Neural cell (in vitro differentiated cells): Measurements from ENCODE around the gene DISP1. TPM values are rescaled to one million over a fixed set of nuclear protein-coding genes. Genes with fewer than 3 reads are reported as not detected.

Experiments
- H2AFZ ChIP-seq: fragments of 200-600, 300-800 bp; sonication (generic), shearing (Covaris generic); 2 replicates; pipeline ENCODE4 v1.6.0; 2014; ENCODE audit warnings: low read depth, mild to moderate bottlenecking, antibody characterized with exemption, low read length, moderate library complexity
- H3F3A ChIP-seq: fragments of 200-600 bp; shearing (Covaris generic); 2 replicates; pipeline ENCODE4 v1.6.1; 2016; ENCODE audit warnings: mild to moderate bottlenecking, moderate library complexity, mixed read lengths, antibody characterized with exemption, low read length; ENCODE audit not compliant: insufficient read depth, poor library complexity, severe bottlenecking
- H3K27ac ChIP-seq: fragments of 200-600, 300-800 bp; sonication (generic), shearing (Covaris generic); 2 replicates; pipeline ENCODE4 v1.5.1; 2014; ENCODE audit warnings: mild to moderate bottlenecking, low read length, moderate library complexity
- H3K27me3 ChIP-seq: fragments of 300-800, 200-600 bp; sonication (generic), shearing (Covaris generic); 2 replicates; pipeline ENCODE4 v1.6.0; 2014; ENCODE audit warnings: mild to moderate bottlenecking, low read depth, low read length, moderate library complexity; ENCODE audit not compliant: insufficient read depth
- H3K36me3 ChIP-seq: fragments of 300-800, 200-600 bp; sonication (generic), shearing (Covaris generic); 2 replicates; pipeline ENCODE4 v1.5.1; 2014; ENCODE audit warnings: mild to moderate bottlenecking, antibody characterized with exemption, low read length, moderate library complexity; ENCODE audit not compliant: insufficient read depth
- H3K4me2 ChIP-seq: fragments of 300-800, 200-600 bp; sonication (generic), shearing (Covaris generic); 2 replicates; pipeline ENCODE4 v1.6.0; 2014; ENCODE audit warnings: mild to moderate bottlenecking, low read length
- H3K4me3 ChIP-seq: fragments of 300-800, 200-600 bp; sonication (generic), shearing (Covaris generic); 2 replicates; pipeline ENCODE4 v1.5.1; 2014; ENCODE audit warnings: mild to moderate bottlenecking, low read length, moderate library complexity
- H3K79me2 ChIP-seq: fragments of 200-600 bp; shearing (Covaris generic); replicated peaks from 2 replicates; pipeline ENCODE4 v1.6.0; 2014; ENCODE audit warnings: mild to moderate bottlenecking, low read length, moderate library complexity; ENCODE audit not compliant: insufficient read depth
- H3K9ac ChIP-seq: fragments of 300-800, 200-600 bp; sonication (generic), shearing (Covaris generic); 2 replicates; pipeline ENCODE4 v1.6.1; 2016; ENCODE audit warnings: mild to moderate bottlenecking, low read length, mixed read lengths
- H3K9me2 ChIP-seq: fragments of 200-600 bp; shearing (Covaris generic); 2 replicates; pipeline ENCODE4 v1.6.1; 2016; ENCODE audit warnings: mild to moderate bottlenecking, low read length, mixed read lengths; ENCODE audit not compliant: insufficient read depth
- H3K9me3 ChIP-seq: fragments of 200-600, 300-800 bp; sonication (generic), shearing (Covaris generic); 2 replicates; pipeline ENCODE4 v1.6.1; 2016; ENCODE audit warnings: mild to moderate bottlenecking, mixed run types, low read length, moderate library complexity, mixed read lengths
- H4K20me1 ChIP-seq: fragments of 200-600 bp; shearing (Covaris generic); 2 replicates; pipeline ENCODE4 v1.6.1; 2016; ENCODE audit warnings: mild to moderate bottlenecking, mixed run types; ENCODE audit not compliant: insufficient read depth
- CTCF ChIP-seq: fragments of 450-650 bp; IDR thresholded peaks from 2 replicates; pipeline ENCODE4 v1.5.1; 2014; ENCODE audit warnings: antibody characterized with exemption, mild to moderate bottlenecking, moderate library complexity; ENCODE audit not compliant: poor library complexity, severe bottlenecking
- EP300 ChIP-seq: fragments of 450-650 bp; conservative IDR thresholded peaks from 2 replicates; pipeline ENCODE4 v1.6.1; 2014; ENCODE audit warnings: antibody characterized with exemption, mild to moderate bottlenecking, moderate library complexity; ENCODE audit not compliant: poor library complexity, severe bottlenecking
- EZH2 ChIP-seq: fragments of 200-600, 300-800 bp; shearing (Covaris generic), sonication (generic); IDR thresholded peaks from 2 replicates; pipeline ENCODE4 v1.6.1; 2014; ENCODE audit warnings: antibody characterized with exemption, low read length, borderline replicate concordance, mild to moderate bottlenecking; ENCODE audit not compliant: insufficient read depth, poor library complexity, severe bottlenecking
- MXI1 ChIP-seq: fragments of 450-650 bp; conservative IDR thresholded peaks from 2 replicates; pipeline ENCODE4 v1.6.1; 2014; ENCODE audit warnings: antibody characterized with exemption, mild to moderate bottlenecking; ENCODE audit not compliant: poor library complexity, severe bottlenecking
- POLR2AphosphoS5 ChIP-seq: IDR thresholded peaks from 2 replicates; pipeline ENCODE4 v1.6.1; 2012
- RAD21 ChIP-seq: fragments of 450-650 bp; conservative IDR thresholded peaks from 2 replicates; pipeline ENCODE4 v1.6.1; 2014; ENCODE audit warnings: antibody characterized with exemption, mild to moderate bottlenecking, moderate library complexity
- SMC3 ChIP-seq: fragments of 450-650 bp; conservative IDR thresholded peaks from 2 replicates; pipeline ENCODE4 v1.6.1; 2014; ENCODE audit warnings: antibody characterized with exemption, mild to moderate bottlenecking, moderate library complexity; ENCODE audit not compliant: poor library complexity
- TAF1 ChIP-seq: IDR thresholded peaks from 2 replicates; pipeline ENCODE4 v1.6.1; 2012; ENCODE audit warnings: low read depth
- polyA plus RNA-seq: library from polyadenylated mRNA; depleted of rRNA; stranded (reverse); fragments of >200 nt; gene quantifications from 2 replicates; pipeline ENCODE4 v1.2.3, GENCODE V29; 2014
- TF ChIP-seq, protein P1 (sequence below): IDR thresholded peaks from 2 replicates; pipeline ENCODE4 v1.6.1; 2012; ENCODE audit warnings: borderline replicate concordance

Gene DISP1
- polyA plus RNA-seq, 1 donor from 2014 or later, result 3.9 TPM

- no peaks in the 10 kb centered on the region for H3F3A ChIP-seq
Observed at GRCh38 chr1:222798116-222798515, 16.7 kb upstream of the DISP1 start.

GRCh38 chr1:222798975-222799374 lies 15.9 kb upstream of the DISP1 start:
- Histone ChIP-seq H3F3A (no peaks in the 10 kb centered on the region), H3K79me2 (no peaks in the 10 kb centered on the region), H3K9me3 (no peaks in the 10 kb centered on the region), H3K9ac (no peak overlapping the region), H4K20me1 (no peaks in the 10 kb centered on the region), H3K36me3 (no peaks in the 10 kb centered on the region), H3K4me3 (no peak overlapping the region), H3K4me2 (no peak overlapping the region), H3K27me3 (no peaks in the 10 kb centered on the region), H3K27ac (no peak overlapping the region), H3K9me2 (no peaks in the 10 kb centered on the region), H2AFZ (no peak overlapping the region)
- TF ChIP-seq CTCF (no peak), POLR2AphosphoS5 (no peak)

More at GRCh38 chr1:222798116-222798515, 16.7 kb upstream of the DISP1 start:
- no peak overlapping the region for H3K4me2 ChIP-seq
- no peak overlapping the region for H3K27ac ChIP-seq
- H3K9ac ChIP-seq, result no peak overlapping the region
- no peaks in the 10 kb centered on the region for H3K36me3 ChIP-seq
- no peak overlapping the region for H2AFZ ChIP-seq
- no peaks in the 10 kb centered on the region for H3K9me3 ChIP-seq
- no peaks in the 10 kb centered on the region for H3K79me2 ChIP-seq
- H3K27me3 ChIP-seq, result no peaks in the 10 kb centered on the region
- H3K9me2 ChIP-seq, result no peaks in the 10 kb centered on the region
- H4K20me1 ChIP-seq, result no peaks in the 10 kb centered on the region
- H3K4me3 ChIP-seq, result no peak overlapping the region
- TF ChIP-seq MXI1, result no peak
- TF ChIP-seq, protein P1, sequence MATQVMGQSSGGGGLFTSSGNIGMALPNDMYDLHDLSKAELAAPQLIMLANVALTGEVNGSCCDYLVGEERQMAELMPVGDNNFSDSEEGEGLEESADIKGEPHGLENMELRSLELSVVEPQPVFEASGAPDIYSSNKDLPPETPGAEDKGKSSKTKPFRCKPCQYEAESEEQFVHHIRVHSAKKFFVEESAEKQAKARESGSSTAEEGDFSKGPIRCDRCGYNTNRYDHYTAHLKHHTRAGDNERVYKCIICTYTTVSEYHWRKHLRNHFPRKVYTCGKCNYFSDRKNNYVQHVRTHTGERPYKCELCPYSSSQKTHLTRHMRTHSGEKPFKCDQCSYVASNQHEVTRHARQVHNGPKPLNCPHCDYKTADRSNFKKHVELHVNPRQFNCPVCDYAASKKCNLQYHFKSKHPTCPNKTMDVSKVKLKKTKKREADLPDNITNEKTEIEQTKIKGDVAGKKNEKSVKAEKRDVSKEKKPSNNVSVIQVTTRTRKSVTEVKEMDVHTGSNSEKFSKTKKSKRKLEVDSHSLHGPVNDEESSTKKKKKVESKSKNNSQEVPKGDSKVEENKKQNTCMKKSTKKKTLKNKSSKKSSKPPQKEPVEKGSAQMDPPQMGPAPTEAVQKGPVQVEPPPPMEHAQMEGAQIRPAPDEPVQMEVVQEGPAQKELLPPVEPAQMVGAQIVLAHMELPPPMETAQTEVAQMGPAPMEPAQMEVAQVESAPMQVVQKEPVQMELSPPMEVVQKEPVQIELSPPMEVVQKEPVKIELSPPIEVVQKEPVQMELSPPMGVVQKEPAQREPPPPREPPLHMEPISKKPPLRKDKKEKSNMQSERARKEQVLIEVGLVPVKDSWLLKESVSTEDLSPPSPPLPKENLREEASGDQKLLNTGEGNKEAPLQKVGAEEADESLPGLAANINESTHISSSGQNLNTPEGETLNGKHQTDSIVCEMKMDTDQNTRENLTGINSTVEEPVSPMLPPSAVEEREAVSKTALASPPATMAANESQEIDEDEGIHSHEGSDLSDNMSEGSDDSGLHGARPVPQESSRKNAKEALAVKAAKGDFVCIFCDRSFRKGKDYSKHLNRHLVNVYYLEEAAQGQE, result no peak
- no peak for TF ChIP-seq POLR2AphosphoS5
- TF ChIP-seq EZH2, result no peak
- TF ChIP-seq TAF1, result no peak
- TF ChIP-seq SMC3, result no peak
- no peak for TF ChIP-seq EP300
- TF ChIP-seq RAD21, result no peak
- TF ChIP-seq CTCF, result no peak
